OCI-M2 (cell line): Measurements from ENCODE around the gene PRPF19.

Source experiments
- DNase-seq: peaks from one replicate; lab custom pipeline; 2025; ENCODE audit not compliant: unreplicated experiment; lab: John Stamatoyannopoulos, UW

PRPF19 gene

GRCh38 chr11:60845338-60845737, 61.0 kb downstream of the PRPF19 start:
- DNase-seq: no peak

GRCh38 chr11:60844870-60845221, 61.5 kb downstream of the PRPF19 start:
- DNase-seq: no peak

GRCh38 chr11:60844045-60844869, 62.1 kb downstream of the PRPF19 start:
- DNase-seq: no peak

GRCh38 chr11:60842668-60843600, 63.5 kb downstream of the PRPF19 start:
- no peak for DNase-seq

GRCh38 chr11:60841797-60842667, 64.4 kb downstream of the PRPF19 start, which contains the start of gene CCDC86:
Gene CCDC86 (plus strand): TSS chr11:60842113. CDS start chr11:60842125, 12 bp downstream.
- DNase-seq: peak; percentile 50
